CD4-positive, alpha-beta T cell treated with Interleukin-4 for 4 hours (primary cell): ENCODE results near the gene LY6G6C.

Experiments used
- DNase-seq: peaks from one replicate; pipeline ENCODE4 v3.0.0-alpha.2; 2020

Gene LY6G6C

DNA sequence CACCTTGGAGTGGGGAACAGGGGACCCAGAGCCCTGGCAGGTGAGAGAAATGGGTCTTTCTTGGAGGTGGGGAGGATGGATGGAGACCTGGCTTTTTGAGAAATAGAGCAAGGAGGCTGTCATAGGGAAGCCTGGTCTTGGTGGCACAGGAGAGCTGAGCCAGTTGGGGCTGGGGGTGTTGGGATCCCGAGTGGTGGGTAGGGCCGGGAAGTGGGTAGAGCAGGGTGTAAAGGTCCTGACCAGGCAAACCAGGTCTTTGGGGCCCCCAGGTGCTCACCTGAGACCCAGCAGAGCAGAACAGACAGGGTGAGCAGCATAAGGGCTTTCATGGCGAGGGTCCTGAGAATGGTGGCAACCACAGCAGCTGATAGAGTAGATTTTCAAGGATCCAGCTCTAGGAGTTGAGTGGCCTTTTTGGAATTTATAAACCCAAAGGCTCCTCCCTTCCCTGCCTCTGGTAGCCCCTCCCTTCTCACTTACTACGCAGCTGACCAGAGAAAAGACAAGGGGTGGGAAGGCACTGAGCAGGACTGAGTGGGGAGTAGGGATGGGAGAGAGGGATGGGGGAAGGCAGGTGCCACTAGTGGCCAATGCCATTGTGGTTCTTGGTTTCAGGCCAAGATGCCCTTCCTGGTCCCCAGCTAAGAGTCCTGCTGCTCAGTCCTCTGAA is at the start of gene LY6G6C:
LY6G6C (minus strand) TSS at position 396 of the 670 bp plus-strand sequence; CDS start at position 329, 67 bp downstream.
- DNase-seq, result no peak

- no peak for DNase-seq
Measured at GRCh38 chr6:31770860-31771259, 49.3 kb upstream of the LY6G6C start.

DNA sequence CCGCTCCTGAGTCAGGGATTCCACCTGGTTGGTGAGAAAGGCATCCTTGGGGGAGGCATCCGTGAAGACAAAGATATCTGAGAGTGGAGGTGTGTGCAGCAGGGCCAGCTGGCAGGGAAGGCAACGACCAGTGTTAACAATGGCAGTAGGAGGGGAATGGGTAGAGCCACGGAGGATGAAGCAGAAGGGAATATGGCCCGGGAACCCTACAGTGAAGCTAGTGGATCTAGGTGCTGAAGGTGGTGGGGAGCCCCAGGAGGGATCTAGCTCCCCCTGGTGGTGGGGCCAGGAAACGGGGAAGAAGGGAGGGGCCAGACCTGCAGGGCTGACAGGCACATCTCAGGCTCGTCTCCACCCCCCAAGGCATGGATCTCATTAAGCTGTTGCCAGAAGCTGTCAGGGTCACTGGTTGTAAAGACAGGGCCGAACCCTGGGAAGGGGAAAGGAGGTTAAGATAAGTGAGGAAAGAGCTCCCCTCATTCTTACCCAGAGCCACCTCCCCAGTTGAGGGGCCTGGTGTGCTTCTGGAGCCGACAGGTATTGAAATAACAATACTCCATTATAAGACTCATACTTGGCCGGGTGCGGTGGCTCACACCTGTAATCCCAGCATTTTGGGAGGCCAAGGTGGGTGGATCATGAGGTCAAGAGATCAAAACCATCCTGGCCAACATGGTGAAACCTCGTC is 48.3 kb upstream of the LY6G6C start:
- DNase-seq, result peak; percentile 77

DNA sequence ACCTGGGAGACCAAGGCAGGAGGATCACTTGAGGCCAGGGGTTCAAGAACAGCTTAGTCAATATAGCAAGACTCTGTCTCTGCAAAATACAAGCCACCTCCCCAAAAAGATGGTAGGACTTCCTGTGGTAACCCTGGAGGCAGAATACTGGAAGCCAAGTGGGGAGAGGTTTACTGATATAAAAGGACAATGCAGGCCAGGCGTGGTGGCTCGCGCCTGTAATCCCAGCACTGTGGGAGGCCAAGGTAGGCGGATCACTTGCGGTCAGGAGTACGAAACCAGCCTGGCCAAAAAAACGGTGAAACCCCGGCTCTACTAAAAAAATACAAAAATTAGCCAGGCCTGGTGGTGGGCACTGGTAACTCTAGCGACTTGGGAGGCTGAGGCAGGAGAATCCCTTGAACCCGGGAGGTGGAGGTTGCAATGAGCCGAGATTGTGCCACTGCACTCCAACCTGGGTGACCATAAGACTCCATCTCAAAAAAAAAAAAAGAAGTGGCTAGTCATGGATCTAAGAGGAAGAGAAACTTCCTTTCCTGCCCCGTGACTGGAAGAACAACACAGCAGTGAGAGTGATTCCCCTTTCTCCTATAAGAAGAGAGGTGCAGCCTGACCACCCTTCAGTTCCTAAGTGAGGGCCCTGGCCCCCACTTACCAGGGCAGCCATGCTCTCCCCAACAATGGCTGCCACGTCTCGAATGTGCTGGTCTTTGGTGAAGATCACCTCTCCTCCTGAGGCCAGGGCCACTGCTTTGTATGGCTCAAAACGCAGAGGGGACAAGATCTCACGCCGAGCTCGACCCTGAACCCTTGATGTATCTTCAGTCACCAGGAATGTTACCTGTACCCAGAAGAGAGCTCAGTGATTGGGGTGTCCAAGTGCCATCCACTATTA is 47.1 kb upstream of the LY6G6C start:
- no peak for DNase-seq

DNA sequence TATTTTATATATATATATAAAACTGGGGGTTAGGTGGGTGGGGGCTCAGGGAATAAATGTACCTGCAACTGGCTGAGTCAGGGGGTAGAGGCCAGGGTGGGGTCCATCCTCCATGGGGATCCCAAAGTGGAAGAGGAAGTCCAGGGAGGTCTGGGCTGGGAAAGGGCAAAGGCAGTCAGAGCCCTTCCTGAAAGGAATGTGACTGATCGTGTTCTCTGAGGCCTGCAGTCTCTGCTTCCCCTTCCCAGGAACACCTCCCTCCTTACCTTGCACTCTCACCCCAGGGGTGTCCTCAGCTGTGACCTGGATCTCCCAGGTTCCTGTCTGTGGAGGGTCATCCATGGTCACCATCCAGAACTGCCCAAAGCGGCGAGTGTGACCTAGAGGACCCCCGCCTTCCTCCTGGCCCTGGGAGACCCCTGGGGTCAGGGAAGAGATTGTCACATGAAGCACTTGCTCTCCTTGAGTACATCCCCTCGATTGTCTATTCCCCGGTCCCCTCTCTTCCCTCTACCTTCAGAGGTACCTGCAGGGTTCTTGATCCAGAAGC is 45.6 kb upstream of the LY6G6C start:
- no peak for DNase-seq

DNA sequence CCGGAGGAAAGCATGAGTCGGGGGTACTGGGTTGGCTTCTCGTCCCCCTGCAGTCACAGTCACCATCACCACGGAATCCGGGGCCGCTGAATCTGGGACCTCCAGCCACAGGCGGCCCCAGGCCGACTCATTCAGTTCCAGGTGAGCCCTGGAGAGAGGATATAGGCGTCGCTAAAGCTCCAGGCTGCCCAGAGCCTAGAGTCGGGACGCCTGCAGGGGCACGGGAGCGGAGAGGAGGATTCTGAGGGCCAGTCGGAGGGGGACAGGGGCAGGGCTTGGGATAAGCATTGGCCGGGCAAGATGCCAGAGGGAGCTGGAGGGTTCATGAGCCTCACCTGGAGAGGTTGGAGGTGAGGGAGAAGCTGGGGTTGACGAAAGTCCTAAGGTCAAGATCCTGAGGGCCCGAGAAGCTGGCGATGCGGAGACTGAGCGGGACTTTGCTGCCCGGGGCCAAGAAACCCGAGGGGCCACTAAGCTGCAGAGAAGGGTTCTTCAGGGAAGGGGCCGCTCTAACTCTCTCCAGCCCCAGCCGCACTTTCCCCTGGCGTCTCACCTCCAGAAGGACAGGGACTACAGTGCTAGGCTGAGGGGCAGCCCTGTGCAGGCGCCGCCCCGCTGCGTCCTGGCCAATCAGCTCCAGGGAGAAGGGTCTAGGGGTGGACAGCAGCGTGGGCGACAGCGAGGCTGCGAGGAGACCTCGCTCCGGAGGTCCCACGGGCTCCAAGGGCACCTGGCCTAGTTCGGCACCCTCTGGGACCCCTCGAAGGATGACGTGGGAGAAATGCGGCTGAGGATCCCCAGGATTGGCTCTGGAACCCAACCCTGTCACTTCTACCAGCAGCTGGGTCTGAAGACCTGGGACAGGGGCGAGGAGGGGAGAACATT is 44.6 kb upstream of the LY6G6C start:
- no peak for DNase-seq

GRCh38 chr6:31765559-31765909 is 44.0 kb upstream of the LY6G6C start:
- no peak for DNase-seq

GRCh38 chr6:31764198-31764597 is 42.7 kb upstream of the LY6G6C start:
- DNase-seq, result no peak

DNA sequence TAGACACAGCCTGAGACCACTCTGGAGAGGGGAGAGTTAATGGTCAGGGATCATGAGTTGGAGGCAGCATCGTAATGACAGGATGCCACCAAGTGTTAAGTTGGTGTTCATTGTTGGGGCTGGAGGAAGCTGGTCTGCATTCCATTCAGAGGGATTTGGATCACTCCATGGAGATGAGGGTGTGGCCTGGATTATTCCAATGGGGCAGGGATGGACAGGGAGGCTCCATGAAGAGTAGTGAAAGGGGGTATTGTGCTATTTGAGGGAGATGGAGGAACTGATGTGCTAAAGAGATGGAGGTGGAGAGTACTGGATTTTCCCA is 42.0 kb upstream of the LY6G6C start:
- no peak for DNase-seq

GRCh38 chr6:31762878-31763618 is 41.5 kb upstream of the LY6G6C start:
- no peak for DNase-seq

DNA sequence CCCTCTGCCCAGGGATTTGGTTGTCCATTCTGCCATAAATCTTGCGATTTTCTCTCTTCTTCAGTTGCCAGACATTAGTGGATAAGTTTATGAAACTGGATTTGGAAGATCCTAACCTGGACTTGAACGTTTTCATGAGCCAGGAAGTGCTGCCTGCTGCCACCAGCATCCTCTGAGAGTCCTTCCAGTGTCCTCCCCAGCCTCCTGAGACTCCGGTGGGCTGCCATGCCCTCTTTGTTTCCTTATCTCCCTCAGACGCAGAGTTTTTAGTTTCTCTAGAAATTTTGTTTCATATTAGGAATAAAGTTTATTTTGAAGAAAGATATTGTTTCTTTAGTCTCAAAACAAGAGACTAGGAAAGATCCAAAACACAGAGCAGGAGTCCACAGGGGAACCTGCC is 40.8 kb upstream of the LY6G6C start, which contains the start of gene SAPCD1:
SAPCD1 (plus strand) TSS at position 301 of the 400 bp plus-strand sequence. CDS start 399 bp downstream, outside the sequence.
- DNase-seq, result no peak

- no peak for DNase-seq
Measured at GRCh38 chr6:31761343-31761742, 39.8 kb upstream of the LY6G6C start.

DNA sequence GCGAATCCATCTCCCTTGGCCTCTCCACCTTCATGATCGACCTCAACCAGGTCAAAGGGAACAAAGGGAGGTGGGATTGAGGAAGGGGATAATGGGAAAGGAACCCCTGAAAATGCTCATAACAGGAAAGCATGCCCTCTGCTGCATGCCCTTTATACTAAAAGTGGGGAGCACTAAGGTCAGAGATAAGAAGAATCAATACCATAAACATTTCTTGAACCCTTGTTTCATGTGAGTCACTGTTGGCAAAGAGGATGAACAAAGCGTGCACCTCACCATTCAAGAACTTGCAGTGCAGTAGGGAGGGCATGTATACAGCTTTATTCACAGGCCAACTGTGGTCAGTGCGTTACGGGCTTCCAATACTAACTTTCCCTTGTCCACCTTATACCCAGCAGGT is 39.2 kb upstream of the LY6G6C start:
- no peak for DNase-seq

DNA sequence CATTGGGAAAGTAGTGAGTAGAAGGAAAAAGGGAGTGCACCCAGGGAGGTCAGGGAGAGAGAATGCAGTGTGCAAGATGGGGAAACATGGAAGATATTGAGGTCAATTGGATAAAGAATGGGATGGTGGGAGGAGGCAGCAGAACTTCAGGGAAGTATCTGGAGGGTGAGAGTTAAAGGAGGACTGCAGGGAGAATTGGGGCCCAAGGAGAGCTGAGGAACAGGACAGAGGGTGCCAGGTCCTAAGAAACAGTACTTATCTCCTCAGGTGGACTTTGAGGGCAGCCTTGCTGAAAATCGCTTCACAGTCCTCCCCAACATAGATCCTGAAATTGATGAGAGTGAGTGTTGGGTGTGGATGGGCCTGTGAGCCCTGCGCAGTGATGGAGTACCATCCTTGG is 36.7 kb upstream of the LY6G6C start:
- DNase-seq, result no peak

GRCh38 chr6:31752739-31753319 is 31.3 kb upstream of the LY6G6C start:
- DNase-seq, result no peak

GRCh38 chr6:31750411-31751022 is 29.0 kb upstream of the LY6G6C start:
- no peak for DNase-seq

DNA sequence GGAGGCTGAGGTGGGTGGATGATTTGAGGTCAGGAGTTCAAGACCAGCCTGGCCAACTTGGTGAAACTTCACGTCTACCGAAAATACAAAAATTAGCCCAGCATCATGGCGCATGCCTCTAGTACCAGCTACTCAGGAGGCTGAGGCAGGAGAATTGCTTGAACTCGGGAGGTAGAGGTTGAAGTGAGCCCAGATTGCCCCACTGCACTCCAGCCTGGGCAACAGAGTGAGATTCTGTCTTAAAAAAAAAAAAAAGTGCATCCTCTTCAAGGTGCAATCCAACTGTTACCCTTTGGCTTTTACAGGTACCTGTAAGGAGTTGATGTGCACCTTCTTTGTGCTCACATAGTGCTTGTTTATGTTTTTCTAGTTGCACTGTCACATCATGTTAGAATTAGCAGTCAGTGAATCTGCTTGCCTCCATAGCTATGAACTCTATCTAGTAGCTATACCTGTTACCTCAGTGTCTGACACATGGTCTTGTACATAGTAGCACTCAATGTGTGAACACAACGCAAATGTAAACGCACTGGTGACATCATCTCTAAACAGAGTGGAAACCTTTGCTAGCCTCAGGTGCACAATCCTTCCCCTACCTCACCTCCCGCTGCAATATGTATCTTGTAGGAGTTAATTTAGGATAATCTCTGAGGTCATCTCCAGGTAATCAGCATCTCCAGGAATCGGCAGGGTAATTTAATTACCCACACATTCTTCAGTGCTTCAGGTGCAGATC is 27.9 kb upstream of the LY6G6C start:
- DNase-seq, result no peak

DNA sequence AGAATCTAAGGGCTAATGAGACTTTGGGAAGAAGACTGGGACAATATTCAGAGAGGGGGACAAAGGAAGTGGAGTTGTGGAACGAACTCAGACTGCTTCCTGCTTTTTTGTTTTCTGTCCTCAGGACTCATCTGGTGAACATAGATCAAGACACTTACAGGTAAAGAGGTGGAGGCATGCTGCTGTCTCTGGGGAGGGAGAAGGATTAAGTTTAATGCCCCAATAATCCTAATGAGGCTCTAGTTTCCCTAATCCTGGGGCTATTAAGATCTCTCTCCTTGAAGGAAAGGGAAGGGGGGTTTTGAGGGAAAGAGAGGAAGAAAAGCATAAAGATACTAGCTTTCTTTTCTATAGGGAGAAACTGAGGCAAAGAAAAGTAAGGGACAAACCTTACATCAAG is 22.9 kb upstream of the LY6G6C start:
- no peak for DNase-seq

DNA sequence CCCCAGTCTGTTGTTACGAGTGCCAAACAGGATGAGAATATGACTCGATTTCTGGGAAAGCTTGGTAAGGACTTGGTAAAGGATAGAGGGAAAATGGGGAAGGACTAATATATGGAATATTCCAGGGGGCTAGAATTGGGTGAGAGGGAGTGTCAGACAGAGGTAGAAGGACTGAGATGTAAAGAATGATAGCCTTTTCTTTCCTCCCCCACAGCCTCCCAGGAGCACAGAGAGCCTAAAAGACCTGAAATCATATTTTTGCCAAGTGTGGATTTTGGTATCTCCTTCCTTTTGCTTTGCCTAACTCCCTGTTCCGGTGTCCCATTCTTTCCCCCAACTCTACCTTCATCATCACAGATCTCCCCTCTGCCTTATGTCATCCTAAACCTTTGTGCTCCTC is 21.3 kb upstream of the LY6G6C start:
- DNase-seq, result no peak

DNA sequence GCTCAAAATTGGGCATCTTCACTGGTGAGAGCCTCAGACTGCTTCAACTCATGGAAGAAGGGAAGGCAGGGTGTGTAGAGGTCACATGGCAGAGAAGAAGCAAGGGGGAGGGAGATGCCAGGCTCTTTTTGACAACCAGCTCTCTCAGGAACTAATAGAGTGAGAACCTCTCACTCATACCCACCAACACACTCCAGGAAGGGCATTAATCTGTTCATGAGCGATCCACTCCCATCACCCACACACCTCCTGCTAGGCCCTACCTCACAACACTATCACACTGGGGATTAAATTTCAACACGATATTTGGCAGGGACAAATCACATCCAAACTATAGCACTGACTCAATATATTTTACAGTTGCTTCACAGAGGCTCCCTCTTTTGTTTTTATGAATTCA is 20.3 kb upstream of the LY6G6C start:
- DNase-seq, result no peak
